ENCODE data around the gene ELOVL1.
"Not testable (repeated sequence)": the region's sequence is repeated elsewhere in the genome, so short reads cannot be mapped to it uniquely, and the experiment has no call there.

DNA sequence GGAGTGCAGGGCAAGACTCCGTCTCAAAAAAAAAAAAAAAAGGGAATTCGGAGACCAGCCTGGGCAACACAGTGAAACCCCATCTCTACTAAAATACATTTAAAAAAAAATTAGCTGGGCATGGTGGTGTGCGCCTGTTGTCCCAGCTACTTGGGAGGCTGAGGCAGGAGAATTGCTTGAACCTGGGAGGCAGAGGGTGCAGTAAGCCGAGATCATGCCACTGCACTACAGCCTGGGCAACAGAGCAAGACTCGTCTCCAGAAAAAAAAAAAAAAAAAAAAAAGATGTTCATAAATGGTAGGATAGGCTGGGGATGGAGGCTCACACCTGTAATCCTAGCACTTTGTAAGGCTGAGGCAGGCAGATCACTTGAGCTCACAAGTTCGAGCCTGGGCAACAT lies 2.0 kb upstream of the ELOVL1 start:
- not testable (repeated sequence) for TF ChIP-seq POLR2A, CTCF (IDR thresholded peaks at IDR 0.05)
